Mammary epithelial cell (primary cell): ENCODE measurements around the gene SHQ1.

Source experiments
- CTCF ChIP-seq, 2 donors: IDR thresholded peaks in 1 of 2; conservative IDR thresholded peaks in 1 of 2; 2 replicates each; pipeline ENCODE4 v1.5.1; 2011 to 2012; ENCODE audit warnings: inconsistent platforms in 2 of 2, low read length in 2 of 2, mild to moderate bottlenecking in 2 of 2, control low read depth in 1 of 2, low read depth in 1 of 2; ENCODE audit not compliant: insufficient read depth in 1 of 2; ENCODE audit errors: extremely low read depth in 1 of 2
- EZH2 ChIP-seq: IDR thresholded peaks from 2 replicates; pipeline ENCODE4 v1.6.1; 2012; ENCODE audit warnings: low read length, inconsistent platforms, borderline replicate concordance

- no peak for TF ChIP-seq CTCF (conservative IDR thresholded peaks at IDR 0.05 in 1 of 2, IDR thresholded peaks at IDR 0.05 in 1 of 2; ENCODE audit: extremely low read depth in 1 of 2, insufficient read depth in 1 of 2, low read depth in 1 of 2, low read length in 2 of 2)
- TF ChIP-seq EZH2, result no peak
Measured at GRCh38 chr3:72891053-72891855, 43.0 kb upstream of the SHQ1 start.
